Adrenal gland (tissue), 12 donors: ENCODE measurements around the gene SLC2A6. TPM values are rescaled to one million over a fixed set of nuclear protein-coding genes. Genes with fewer than 3 reads are reported as not detected.

Experiments used
- DNase-seq, 7 donors: peaks; one replicate each; pipeline ENCODE4 v3.0.0-alpha.2; 2019 to 2020
- H3K27ac ChIP-seq, 5 donors: fragments of 200-600 bp; sonication (generic) in 4 of 5; 1 replicate in 3 of 5; 2 replicates in 2 of 5; pipeline versions ENCODE4 v1.5.1 to v1.8.0; 2016 to 2020; ENCODE audit warnings: mild to moderate bottlenecking in 1 of 5
- H3K27me3 ChIP-seq: fragments of 200-600 bp; 2 replicates; pipeline ENCODE4 v1.8.0; 2021
- H3K36me3 ChIP-seq, 2 donors: fragments of 200-600 bp; replicated peaks in 1 of 2; 1 replicate in 1 of 2; 2 replicates in 1 of 2; pipeline versions ENCODE4 v1.5.1 to v1.8.0; 2018 to 2022
- H3K4me1 ChIP-seq, 2 donors: fragments of 200-600 bp; replicated peaks in 1 of 2; 1 replicate in 1 of 2; 2 replicates in 1 of 2; pipeline versions ENCODE4 v1.5.1 to v1.8.0; 2018 to 2021
- H3K4me3 ChIP-seq, 4 donors: fragments of 200-600 bp; sonication (generic) in 3 of 4; one replicate each; pipeline ENCODE4 v1.5.1; 2016 to 2018
- H3K9me3 ChIP-seq, 3 donors: fragments of 200-600 bp; sonication (generic) in 1 of 3; replicated peaks in 1 of 3; 1 replicate in 2 of 3; 2 replicates in 1 of 3; pipeline versions ENCODE4 v1.5.1 to v1.8.0; 2016 to 2021
- CTCF ChIP-seq, 6 experiments: fragments of 450-650 bp in 4 of 6; fragments of 200-600 bp in 2 of 6; sonication (generic) in 1 of 6; IDR thresholded peaks; 1 replicate in 5 of 6; 2 replicates in 1 of 6; pipeline versions ENCODE4 v1.5.1 to v1.8.0; 2016 to 2021; ENCODE audit warnings: antibody characterized with exemption in 6 of 6, mild to moderate bottlenecking in 2 of 6, moderate library complexity in 1 of 6
- POLR2A ChIP-seq, 2 donors: fragments of 450-650 bp; IDR thresholded peaks; one replicate each; pipeline ENCODE4 v1.6.1; 2017; ENCODE audit warnings: antibody characterized with exemption in 2 of 2, mild to moderate bottlenecking in 2 of 2, moderate library complexity in 1 of 2
- WGBS, 4 donors: extraction: QIAGEN DNeasy Blood & Tissue Kit in 2 of 4; methylation state at CpG; one replicate each; pipeline versions ENCODE4 v1.1.5 to v1.1.7; 2013 to 2017; 5-methylcytosine and 5-hydroxymethylcytosine counted together
- intact Hi-C, 2 donors: fragments of 100-400 bp; cut with DNase I; formaldehyde crosslinking; loops; one replicate each; pipeline versions ENCODE4 v1.14.1 to v1.15.0; 2022 to 2023
- polyA plus RNA-seq, 3 donors: library from polyadenylated mRNA; stranded (reverse); fragments of 200-250 nt in 2 of 3; fragments of 350-450 nt in 1 of 3; fragmentation: Illumina TruSeq in 1 of 3; extraction: RNeasy Lipid Tissue Mini Kit (QIAGEN cat#74804) in 1 of 3; gene quantifications; one replicate each; pipeline ENCODE4 v1.2.3, GENCODE V29; 2013 to 2014
- total RNA-seq, 9 donors: library from RNA; depleted of rRNA in 4 of 9; stranded (reverse); fragments of >200 nt in 4 of 9; fragments of 120-200 nt in 1 of 9; fragmentation: NEBNext Ultra II Directional in 1 of 9; extraction: Animal tissue kit (Norgen Biotek cat#: 25700) in 1 of 9; gene quantifications; one replicate each; pipeline versions ENCODE4 v1.1.0 to v1.2.4, GENCODE V29; 2013 to 2023
- donor health status: healthy with polysubstance abuse.
- donor health status: Bipolar disorder and iron deficiency.
- donor health status: DM: yes; HTN: yes; CAD: no.
- donor health status: DM: no; HTN: no; CAD: no.
- donor health status: DM: no; HTN: no; CAD: no.
- donor health status: DM: yes; HTN: yes; CAD: no.

Gene SLC2A6
- total and polyA plus RNA-seq, 12 donors: 1.4 to 79.1 (median 5.8) TPM

- H3K4me3 ChIP-seq: no peak overlapping the region
- H3K27me3 ChIP-seq: no peaks in the 10 kb centered on the region
- no peaks in the 10 kb centered on the region for H3K9me3 ChIP-seq
- TF ChIP-seq POLR2A (IDR thresholded peaks at IDR 0.05) (no peak), CTCF (IDR thresholded peaks at IDR 0.05) (no peak)
- no peak overlapping the region for H3K27ac ChIP-seq
- intact Hi-C loops: no loop called here
- H3K4me1 ChIP-seq: peaks cover 0 to 4% of the 10 kb centered on the region in 2 donors
- no peak for DNase-seq
- H3K36me3 ChIP-seq: no peaks in the 10 kb centered on the region
- 84 to 94% (median 86%) methylated on average over 6 of the region's 6 CpGs for WGBS, 4 donors
Measured at GRCh38 chr9:133465984-133466383, 12.9 kb downstream of the SLC2A6 start.

GRCh38 chr9:133464638-133465037, 14.3 kb downstream of the SLC2A6 start:
- no peak for DNase-seq
- no peaks in the 10 kb centered on the region for H3K9me3 ChIP-seq
- no peak overlapping the region for H3K4me3 ChIP-seq
- TF ChIP-seq POLR2A (IDR thresholded peaks at IDR 0.05) (no peak), CTCF (IDR thresholded peaks at IDR 0.05) (no peak)
- intact Hi-C loops: no loop called here
- no peak overlapping the region for H3K27ac ChIP-seq
- 91 to 100% (median 96%) methylated on average over 1 to 10 of the region's 10 CpGs for WGBS, 4 donors
- peaks cover 0 to 11% of the 10 kb centered on the region in 2 donors for H3K4me1 ChIP-seq
- H3K27me3 ChIP-seq: no peaks in the 10 kb centered on the region
- H3K36me3 ChIP-seq: no peaks in the 10 kb centered on the region

- Histone ChIP-seq H3K9me3 (no peaks in the 10 kb centered on the region), H3K4me3 (no peak overlapping the region), H3K27ac (no peak overlapping the region), H3K4me1 (peaks cover 0 to 15% of the 10 kb centered on the region in 2 donors), H3K27me3 (no peaks in the 10 kb centered on the region), H3K36me3 (no peaks in the 10 kb centered on the region)
- DNase-seq: no peak
- 85 to 92% (median 88%) methylated on average over 14 to 24 of the region's 24 CpGs for WGBS, 4 donors
- TF ChIP-seq POLR2A (IDR thresholded peaks at IDR 0.05) (no peak), CTCF (IDR thresholded peaks at IDR 0.05) (no peak)
- intact Hi-C loops: no loop called here
Measured at GRCh38 chr9:133463864-133464615, 14.9 kb downstream of the SLC2A6 start.

- 85 to 95% (median 88%) methylated on average over 16 to 22 of the region's 22 CpGs for WGBS, 4 donors
- peaks cover 0 to 21% of the 10 kb centered on the region in 2 donors for H3K4me1 ChIP-seq
- TF ChIP-seq CTCF (IDR thresholded peaks at IDR 0.05): no peak
- no peak for TF ChIP-seq POLR2A (IDR thresholded peaks at IDR 0.05)
- no peaks in the 10 kb centered on the region for H3K9me3 ChIP-seq
- intact Hi-C loops: no loop called here
- no peak overlapping the region for H3K4me3 ChIP-seq
- no peak for DNase-seq
- H3K27me3 ChIP-seq: no peaks in the 10 kb centered on the region
- no peak overlapping the region for H3K27ac ChIP-seq
- no peaks in the 10 kb centered on the region for H3K36me3 ChIP-seq
Measured at GRCh38 chr9:133463234-133463863, 15.6 kb downstream of the SLC2A6 start.
